ENCODE measurements around the gene TRIOBP. TPM values are rescaled to one million over a fixed set of nuclear protein-coding genes. Genes with fewer than 3 reads are reported as not detected.

The TRIOBP gene
- total RNA-seq, 2 donors from 2014 or later = 126 to 146 TPM

DNA sequence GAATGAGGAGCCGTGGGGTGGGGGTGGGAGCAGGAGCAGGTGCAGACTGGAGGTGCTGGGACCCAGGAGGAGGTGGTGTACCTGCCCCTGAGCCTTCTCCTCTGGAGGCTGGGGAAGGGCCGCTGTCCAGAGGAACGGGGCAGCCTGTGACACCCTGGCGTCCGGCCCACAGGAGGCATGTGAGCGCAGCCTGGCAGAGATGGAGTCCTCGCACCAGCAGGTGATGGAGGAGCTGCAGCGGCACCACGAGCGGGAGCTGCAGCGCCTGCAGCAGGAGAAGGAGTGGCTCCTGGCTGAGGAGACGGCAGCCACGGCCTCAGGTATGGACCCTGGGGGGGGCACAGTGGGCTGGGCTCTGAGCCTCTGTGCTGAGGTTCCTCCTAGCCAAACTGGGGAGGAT, 68.7 kb downstream of the TRIOBP start:
- peaks cover 0 to 10% of the 10 kb centered on the region in 2 donors for H3K4me1 ChIP-seq (ENCODE audit: control insufficient read depth in 1 of 2, low read depth in 2 of 2)
- DNase-seq (ENCODE audit: low spot score) (no peak), ATAC-seq (ENCODE audit: insufficient number of reproducible peaks, low FRiP score, low read depth) (no peak)
- no peak overlapping the region for H3K27ac ChIP-seq
- no peak overlapping the region for H3K4me3 ChIP-seq
- TF ChIP-seq, protein P1, sequence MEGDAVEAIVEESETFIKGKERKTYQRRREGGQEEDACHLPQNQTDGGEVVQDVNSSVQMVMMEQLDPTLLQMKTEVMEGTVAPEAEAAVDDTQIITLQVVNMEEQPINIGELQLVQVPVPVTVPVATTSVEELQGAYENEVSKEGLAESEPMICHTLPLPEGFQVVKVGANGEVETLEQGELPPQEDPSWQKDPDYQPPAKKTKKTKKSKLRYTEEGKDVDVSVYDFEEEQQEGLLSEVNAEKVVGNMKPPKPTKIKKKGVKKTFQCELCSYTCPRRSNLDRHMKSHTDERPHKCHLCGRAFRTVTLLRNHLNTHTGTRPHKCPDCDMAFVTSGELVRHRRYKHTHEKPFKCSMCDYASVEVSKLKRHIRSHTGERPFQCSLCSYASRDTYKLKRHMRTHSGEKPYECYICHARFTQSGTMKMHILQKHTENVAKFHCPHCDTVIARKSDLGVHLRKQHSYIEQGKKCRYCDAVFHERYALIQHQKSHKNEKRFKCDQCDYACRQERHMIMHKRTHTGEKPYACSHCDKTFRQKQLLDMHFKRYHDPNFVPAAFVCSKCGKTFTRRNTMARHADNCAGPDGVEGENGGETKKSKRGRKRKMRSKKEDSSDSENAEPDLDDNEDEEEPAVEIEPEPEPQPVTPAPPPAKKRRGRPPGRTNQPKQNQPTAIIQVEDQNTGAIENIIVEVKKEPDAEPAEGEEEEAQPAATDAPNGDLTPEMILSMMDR (IDR thresholded peaks at IDR 0.05) = no peak
- H3K9me3 ChIP-seq = no peaks in the 10 kb centered on the region
- H3K27me3 ChIP-seq (replicated peaks; ENCODE audit: insufficient read depth) = no peaks in the 10 kb centered on the region
- H3K36me3 ChIP-seq = peaks cover 40% of the 10 kb centered on the region

DNA sequence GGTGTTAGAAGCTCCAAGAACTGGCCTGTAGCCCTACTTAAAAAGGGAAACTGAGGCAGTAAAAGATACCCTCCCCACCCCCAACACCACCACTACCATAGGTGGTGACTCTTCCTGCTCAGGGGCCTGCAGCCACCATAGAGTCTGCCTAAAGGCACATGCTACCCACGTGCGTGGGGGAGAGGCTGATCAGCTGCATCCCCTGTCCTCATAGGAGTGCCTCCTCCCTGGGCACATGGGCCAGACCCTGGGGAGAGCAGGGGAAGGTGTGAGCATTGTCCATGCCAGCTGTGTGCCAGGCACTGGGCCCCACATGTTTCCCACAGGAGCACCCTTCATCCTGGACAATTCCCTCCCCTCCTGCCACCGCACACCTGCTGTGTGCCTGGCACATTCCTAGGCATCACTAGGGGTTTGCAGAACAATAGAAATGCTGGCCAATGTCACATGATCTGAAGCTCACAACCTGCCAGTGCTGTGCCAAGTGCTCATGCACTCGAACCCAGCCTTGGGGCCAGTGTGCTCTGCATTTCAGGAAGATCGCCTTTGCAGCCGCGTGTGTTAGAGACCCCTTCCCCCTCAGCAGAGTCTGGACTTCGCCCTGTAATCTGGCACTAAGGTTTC, 69.2 kb downstream of the TRIOBP start:
- no peak overlapping the region for H3K4me3 ChIP-seq
- H3K9me3 ChIP-seq = no peaks in the 10 kb centered on the region
- no peak overlapping the region for H3K27ac ChIP-seq
- TF ChIP-seq, protein P1 (IDR thresholded peaks at IDR 0.05) = no peak
- no peaks in the 10 kb centered on the region for H3K27me3 ChIP-seq (replicated peaks; ENCODE audit: insufficient read depth)
- no peak for DNase-seq (ENCODE audit: low spot score)
- ATAC-seq (ENCODE audit: insufficient number of reproducible peaks, low FRiP score, low read depth) = no peak
- H3K36me3 ChIP-seq = peaks cover 42% of the 10 kb centered on the region
- H3K4me1 ChIP-seq (ENCODE audit: control insufficient read depth in 1 of 2, low read depth in 2 of 2) = peaks cover 0 to 10% of the 10 kb centered on the region in 2 donors

DNA sequence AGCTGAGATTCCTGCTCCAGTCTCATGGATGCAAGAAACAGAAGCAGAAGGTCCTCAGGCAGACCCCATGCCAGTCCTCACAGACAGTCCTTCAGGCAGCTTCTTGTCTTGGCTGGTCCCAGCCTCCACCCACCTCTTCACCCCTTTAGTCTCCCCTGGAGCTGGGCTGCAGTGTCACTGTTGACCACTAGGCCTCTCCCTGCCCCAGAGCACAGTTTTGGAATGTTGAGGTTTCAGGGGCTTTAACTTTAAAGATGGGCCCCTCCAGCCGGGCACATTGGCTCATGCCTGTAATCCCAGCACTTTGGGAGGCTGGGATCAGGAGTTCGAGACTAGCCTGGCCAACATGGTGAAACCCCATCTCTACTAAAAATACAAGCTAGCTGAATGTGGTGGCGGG, 71.4 kb downstream of the TRIOBP start:
- no peak for ATAC-seq (ENCODE audit: insufficient number of reproducible peaks, low FRiP score, low read depth)
- Histone ChIP-seq H3K27me3 (replicated peaks; ENCODE audit: insufficient read depth) (no peaks in the 10 kb centered on the region), H3K36me3 (peaks cover 49% of the 10 kb centered on the region), H3K9me3 (no peaks in the 10 kb centered on the region), H3K4me1 (ENCODE audit: control insufficient read depth in 1 of 2, low read depth in 2 of 2) (peaks cover 0 to 10% of the 10 kb centered on the region in 2 donors), H3K27ac (no peak overlapping the region), H3K4me3 (no peak overlapping the region)
- DNase-seq (ENCODE audit: low spot score) = no peak
- TF ChIP-seq, protein P1 (IDR thresholded peaks at IDR 0.05) = no peak

DNA sequence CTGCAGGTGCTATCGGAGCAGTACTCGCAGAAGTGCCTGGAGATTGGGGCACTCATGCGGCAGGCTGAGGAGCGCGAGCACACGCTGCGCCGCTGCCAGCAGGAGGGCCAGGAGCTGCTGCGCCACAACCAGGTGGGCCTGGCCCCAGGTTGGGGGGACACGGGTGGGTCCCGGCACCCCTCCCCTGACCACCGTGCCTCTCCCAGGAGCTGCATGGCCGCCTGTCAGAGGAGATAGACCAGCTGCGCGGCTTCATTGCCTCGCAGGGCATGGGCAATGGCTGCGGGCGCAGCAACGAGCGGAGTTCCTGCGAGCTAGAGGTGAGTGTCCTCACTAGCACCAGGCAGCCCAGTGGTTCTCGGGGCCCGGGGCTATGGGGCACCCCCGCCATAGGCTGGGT, 72.2 kb downstream of the TRIOBP start:
- H3K9me3 ChIP-seq = no peaks in the 10 kb centered on the region
- no peak overlapping the region for H3K27ac ChIP-seq
- H3K36me3 ChIP-seq = peaks cover 49% of the 10 kb centered on the region
- no peaks in the 10 kb centered on the region for H3K27me3 ChIP-seq (replicated peaks; ENCODE audit: insufficient read depth)
- H3K4me3 ChIP-seq = no peak overlapping the region
- TF ChIP-seq, protein P1 (IDR thresholded peaks at IDR 0.05) = no peak
- ATAC-seq (ENCODE audit: insufficient number of reproducible peaks, low FRiP score, low read depth) (no peak), DNase-seq (ENCODE audit: low spot score) (no peak)
- peaks cover 0 to 10% of the 10 kb centered on the region in 2 donors for H3K4me1 ChIP-seq (ENCODE audit: control insufficient read depth in 1 of 2, low read depth in 2 of 2)

DNA sequence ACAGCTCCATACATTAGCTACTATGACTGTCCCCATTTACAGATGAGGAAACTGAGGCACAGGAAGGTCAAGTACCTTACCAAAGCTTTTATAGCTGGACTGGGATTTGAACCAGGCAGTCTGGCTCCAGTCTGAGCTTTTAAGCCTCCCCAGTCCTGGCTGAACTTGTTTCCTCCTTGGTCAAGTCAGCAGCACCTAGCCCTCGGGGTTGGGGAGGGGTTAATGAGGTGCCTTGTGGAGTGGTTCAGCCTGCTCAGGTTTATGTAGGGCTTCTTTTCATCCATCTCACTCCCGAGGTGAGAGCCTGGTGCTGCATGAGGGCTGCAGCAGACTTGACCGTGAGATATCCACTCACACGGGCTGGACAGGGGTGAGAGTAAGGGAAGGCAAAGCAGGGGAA, 74.2 kb downstream of the TRIOBP start:
- Histone ChIP-seq H3K36me3 (peaks cover 47% of the 10 kb centered on the region), H3K27me3 (replicated peaks; ENCODE audit: insufficient read depth) (no peaks in the 10 kb centered on the region), H3K27ac (no peak overlapping the region), H3K4me1 (ENCODE audit: control insufficient read depth in 1 of 2, low read depth in 2 of 2) (no peaks in the 10 kb centered on the region), H3K4me3 (no peak overlapping the region), H3K9me3 (no peaks in the 10 kb centered on the region)
- DNase-seq (ENCODE audit: low spot score) (no peak), ATAC-seq (ENCODE audit: insufficient number of reproducible peaks, low FRiP score, low read depth) (no peak)
- TF ChIP-seq, protein P1 (IDR thresholded peaks at IDR 0.05) = no peak
